ENCODE results near the gene FAM20B.

DNA sequence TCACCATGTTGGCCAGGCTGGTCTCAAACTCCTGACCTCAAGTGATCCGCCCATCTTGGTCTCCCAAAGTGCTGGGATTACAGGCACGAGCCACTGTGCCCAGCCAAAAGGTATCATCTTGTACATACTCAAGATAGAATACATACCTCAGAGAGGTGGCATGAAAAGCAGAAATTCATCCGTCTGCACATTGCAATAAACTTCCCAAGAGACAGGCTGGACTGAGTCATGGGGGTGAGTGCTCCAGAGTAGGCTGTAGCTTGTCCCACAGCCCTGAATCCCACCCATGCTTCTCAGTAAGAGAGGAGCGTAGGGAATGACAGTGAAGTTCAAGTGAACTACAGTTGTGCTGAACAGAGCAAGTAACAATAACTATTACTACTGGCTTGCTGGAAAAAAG lies 75.9 kb downstream of the FAM20B start:
- TF ChIP-seq, protein P1, sequence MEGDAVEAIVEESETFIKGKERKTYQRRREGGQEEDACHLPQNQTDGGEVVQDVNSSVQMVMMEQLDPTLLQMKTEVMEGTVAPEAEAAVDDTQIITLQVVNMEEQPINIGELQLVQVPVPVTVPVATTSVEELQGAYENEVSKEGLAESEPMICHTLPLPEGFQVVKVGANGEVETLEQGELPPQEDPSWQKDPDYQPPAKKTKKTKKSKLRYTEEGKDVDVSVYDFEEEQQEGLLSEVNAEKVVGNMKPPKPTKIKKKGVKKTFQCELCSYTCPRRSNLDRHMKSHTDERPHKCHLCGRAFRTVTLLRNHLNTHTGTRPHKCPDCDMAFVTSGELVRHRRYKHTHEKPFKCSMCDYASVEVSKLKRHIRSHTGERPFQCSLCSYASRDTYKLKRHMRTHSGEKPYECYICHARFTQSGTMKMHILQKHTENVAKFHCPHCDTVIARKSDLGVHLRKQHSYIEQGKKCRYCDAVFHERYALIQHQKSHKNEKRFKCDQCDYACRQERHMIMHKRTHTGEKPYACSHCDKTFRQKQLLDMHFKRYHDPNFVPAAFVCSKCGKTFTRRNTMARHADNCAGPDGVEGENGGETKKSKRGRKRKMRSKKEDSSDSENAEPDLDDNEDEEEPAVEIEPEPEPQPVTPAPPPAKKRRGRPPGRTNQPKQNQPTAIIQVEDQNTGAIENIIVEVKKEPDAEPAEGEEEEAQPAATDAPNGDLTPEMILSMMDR (IDR thresholded peaks at IDR 0.05): no peak
- no peak for TF ChIP-seq POLR2A (IDR thresholded peaks at IDR 0.05)
